ENCODE data around the gene TRPM2. TPM values are rescaled to one million over a fixed set of nuclear protein-coding genes. Genes with fewer than 3 reads are reported as not detected.
A peak's percentile ranks its signal among the peaks of the same experiment; 100 is the strongest.
"Not testable (repeated sequence)": the region's sequence is repeated elsewhere in the genome, so short reads cannot be mapped to it uniquely, and the experiment has no call there.

TRPM2 gene
- total RNA-seq, 4 donors from 2014 or later, result 1.1 to 27.2 (median 3.3) TPM

DNA sequence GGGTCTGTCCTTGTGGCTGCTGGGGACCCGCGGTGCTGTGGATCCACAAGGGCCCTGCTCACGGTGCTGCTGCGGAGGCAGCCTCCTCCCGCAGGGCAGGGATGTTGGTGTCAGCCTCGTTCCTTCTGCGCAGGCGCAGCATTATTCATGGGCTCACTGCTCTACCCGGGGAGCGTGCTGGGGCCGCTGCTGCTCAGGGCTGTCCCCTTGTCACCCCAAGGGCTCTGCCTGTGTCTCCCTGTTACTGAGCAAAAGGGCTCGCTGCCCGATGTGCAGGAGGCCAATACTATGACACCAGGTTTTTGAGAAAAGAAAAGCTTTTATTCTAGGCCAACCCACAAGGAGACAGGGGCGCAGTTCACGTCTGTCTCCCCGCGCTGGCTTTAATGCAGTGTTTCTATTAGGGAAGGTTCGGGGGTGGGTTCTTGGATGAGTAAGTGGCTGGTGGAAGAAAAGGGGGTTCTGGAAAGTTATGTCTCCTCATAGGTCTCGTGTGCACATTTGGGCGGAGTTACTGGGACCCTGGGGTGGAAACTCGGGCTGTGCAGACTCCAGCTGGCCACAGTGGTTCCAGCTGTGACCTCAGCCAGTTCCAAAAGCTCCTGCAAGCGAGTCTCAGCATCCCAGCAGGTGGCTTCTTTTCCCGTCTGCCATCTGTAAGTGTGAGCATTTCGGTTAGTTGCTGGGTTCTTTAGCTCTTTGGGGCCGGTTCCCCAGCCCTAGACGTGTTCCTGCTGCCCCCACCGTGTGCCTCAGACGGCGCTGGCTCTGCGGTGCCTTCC is 61.1 kb downstream of the TRPM2 start:
- DNase-seq, result peak in 1 of 3 donors; percentile 23

DNA sequence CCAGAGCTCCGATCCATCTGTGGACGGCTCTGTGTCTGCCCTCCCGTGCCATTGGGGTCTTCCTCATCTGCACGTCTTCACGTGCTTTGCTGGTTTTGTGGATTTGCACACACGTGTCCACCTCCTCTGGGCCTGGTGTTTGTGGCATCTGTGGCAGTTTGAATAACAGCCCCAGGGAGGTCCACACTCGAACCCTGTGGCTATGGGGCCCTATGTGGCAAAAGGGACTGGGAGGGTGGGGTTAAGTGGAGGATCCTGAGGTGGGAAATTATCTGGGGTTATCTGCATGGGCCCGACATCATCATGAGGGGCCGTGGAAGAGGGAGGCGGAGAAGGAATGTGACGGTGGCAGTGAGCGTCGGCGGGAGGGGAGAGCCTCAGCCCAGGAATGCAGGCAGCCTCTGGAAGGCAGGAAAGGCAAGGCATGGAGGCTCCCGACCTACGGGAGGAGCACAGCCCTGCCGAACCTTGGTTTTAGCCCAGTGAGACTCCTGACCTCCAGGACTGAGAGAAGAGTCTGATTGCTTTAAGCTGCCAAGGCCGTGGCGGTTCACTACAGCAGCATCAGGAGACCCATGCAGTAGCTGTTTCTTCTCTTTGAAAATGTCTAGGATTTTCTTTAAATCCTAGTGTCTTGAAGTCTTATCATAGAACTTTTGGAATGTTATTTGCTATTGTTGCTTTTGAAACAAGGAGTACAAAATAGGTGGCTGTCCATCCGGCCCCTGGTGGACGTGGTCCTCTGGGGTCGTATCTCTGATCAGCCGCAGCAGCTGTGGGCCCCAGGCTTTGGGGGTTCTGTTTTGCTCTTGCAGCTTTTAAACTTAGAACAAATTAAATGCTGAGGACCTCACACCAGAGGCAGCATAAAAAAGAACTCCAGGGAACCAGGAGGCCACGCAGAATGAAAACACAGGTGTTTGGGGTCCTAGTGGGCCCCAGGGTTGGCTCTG is 61.9 kb downstream of the TRPM2 start:
- DNase-seq, result peak in 1 of 3 donors; percentile 19
- Histone ChIP-seq H3K9me3 (no peaks in the 10 kb centered on the region), H3K27ac (no peak overlapping the region), H3K4me1 (no peaks in the 10 kb centered on the region), H3K27me3 (no peaks in the 10 kb centered on the region), H3K36me3 (no peaks in the 10 kb centered on the region), H3K4me3 (no peak overlapping the region)
- TF ChIP-seq CTCF (IDR thresholded peaks at IDR 0.05), result no peak
- no peak for TF ChIP-seq POLR2A (IDR thresholded peaks at IDR 0.05)

More for the DNA sequence above, 61.1 kb downstream of the TRPM2 start:
- Histone ChIP-seq H3K9me3 (no peaks in the 10 kb centered on the region), H3K27ac (no peak overlapping the region), H3K4me3 (no peak overlapping the region), H3K4me1 (no peaks in the 10 kb centered on the region), H3K27me3 (no peaks in the 10 kb centered on the region), H3K36me3 (no peaks in the 10 kb centered on the region)
- no peak for TF ChIP-seq CTCF (IDR thresholded peaks at IDR 0.05)
- no peak for TF ChIP-seq POLR2A (IDR thresholded peaks at IDR 0.05)

- no peaks in the 10 kb centered on the region for H3K27me3 ChIP-seq
- H3K27ac ChIP-seq, result no peak overlapping the region
- no peak for TF ChIP-seq POLR2A (IDR thresholded peaks at IDR 0.05)
- no peak for TF ChIP-seq CTCF (IDR thresholded peaks at IDR 0.05)
- peak in 1 of 3 donors; percentile 36 for DNase-seq
- H3K36me3 ChIP-seq, result no peaks in the 10 kb centered on the region
- no peaks in the 10 kb centered on the region for H3K4me1 ChIP-seq
- H3K4me3 ChIP-seq, result no peak overlapping the region
- H3K9me3 ChIP-seq, result no peaks in the 10 kb centered on the region
Measured at GRCh38 chr21:44416193-44416592, 62.8 kb downstream of the TRPM2 start.

DNA sequence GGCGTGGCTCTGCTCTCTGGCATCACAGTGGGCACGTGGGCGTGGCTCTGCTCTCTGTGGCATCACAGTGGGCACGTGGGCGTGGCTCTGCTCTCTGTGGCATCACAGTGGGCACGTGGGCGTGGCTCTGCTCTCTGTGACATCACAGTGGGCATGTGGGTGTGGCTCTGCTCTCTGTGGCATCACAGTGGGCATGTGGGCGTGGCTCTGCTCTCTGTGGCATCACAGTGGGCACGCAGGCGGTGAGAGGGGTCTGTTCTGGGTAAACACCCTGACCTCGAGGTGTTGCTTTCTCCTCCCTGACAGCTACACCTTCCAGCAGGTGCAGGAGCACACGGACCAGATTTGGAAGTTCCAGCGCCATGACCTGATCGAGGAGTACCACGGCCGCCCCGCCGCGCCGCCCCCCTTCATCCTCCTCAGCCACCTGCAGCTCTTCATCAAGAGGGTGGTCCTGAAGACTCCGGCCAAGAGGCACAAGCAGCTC is 64.2 kb downstream of the TRPM2 start:
- not testable (repeated sequence) for H3K27me3 ChIP-seq, H3K4me3 ChIP-seq, H3K36me3 ChIP-seq, H3K9me3 ChIP-seq, H3K27ac ChIP-seq, H3K4me1 ChIP-seq
- DNase-seq, result peak in 1 of 3 donors; percentile 9

- no peaks in the 10 kb centered on the region for H3K36me3 ChIP-seq
- no peak overlapping the region for H3K4me3 ChIP-seq
- no peaks in the 10 kb centered on the region for H3K27me3 ChIP-seq
- no peaks in the 10 kb centered on the region for H3K9me3 ChIP-seq
- H3K4me1 ChIP-seq, result no peaks in the 10 kb centered on the region
- DNase-seq, result peak in 2 of 3 donors; percentile 29 to 36
- no peak overlapping the region for H3K27ac ChIP-seq
- no peak for TF ChIP-seq CTCF (IDR thresholded peaks at IDR 0.05)
- no peak for TF ChIP-seq POLR2A (IDR thresholded peaks at IDR 0.05)
Measured at GRCh38 chr21:44418108-44418875, 64.9 kb downstream of the TRPM2 start.

All from Peyer's patch (tissue), 4 donors.